A549 (cell line): ENCODE results near the gene INPP5A. TPM values are rescaled to one million over a fixed set of nuclear protein-coding genes. Genes with fewer than 3 reads are reported as not detected.

Source experiments
- ATAC-seq, 2 experiments: fragments of 200-7000 bp in 1 of 2; fragments of >200 bp in 1 of 2; cut with Nextera tagmentation in 1 of 2; cut with Tn5 transposase in 1 of 2; 3 replicates each; pipeline versions ENCODE4 v1.8.0 to v1.9.1; 2018 to 2020; ENCODE audit warnings: mild to moderate bottlenecking in 1 of 2, moderate library complexity in 1 of 2
- CTCF ChIA-PET: fragments of 300-600 bp; sonication (Branson Sonifier 250); formaldehyde crosslinking; extraction: SDS; loops from one replicate; lab custom pipeline; 2021; ENCODE audit warnings: antibody characterized with exemption, inconsistent platforms; lab: Yijun Ruan, JAX
- POLR2A ChIA-PET: fragments of 350-600 bp; formaldehyde crosslinking; extraction: SDS; loops from one replicate; lab custom pipeline; 2021; ENCODE audit warnings: antibody characterized with exemption, inconsistent platforms; lab: Yijun Ruan, JAX
- DNase-seq, 2 experiments: peaks; one replicate each; pipeline versions ENCODE4 v3.0.0 to v3.0.0-alpha.2; 2011 to 2016; ENCODE audit warnings: low read depth in 1 of 2, low spot score in 1 of 2
- FAIRE-seq: peaks from 2 replicates; lab custom pipeline; 2011; peaks lifted over from hg19 to GRCh38; lab: Jason Lieb, UNC
- H3K27ac ChIP-seq, 2 experiments: fragments of >200 bp; sonication (Bioruptor Twin); formaldehyde crosslinking; 3 replicates each; pipeline ENCODE4 v1.5.1; 2016 to 2017
- H3K4me1 ChIP-seq: fragments of >200 bp; sonication (Bioruptor Twin); formaldehyde crosslinking; 3 replicates; pipeline ENCODE4 v1.6.1; 2016
- H3K4me2 ChIP-seq: fragments of >200 bp; sonication (Bioruptor Twin); formaldehyde crosslinking; 3 replicates; pipeline ENCODE4 v1.6.1; 2016
- H3K4me3 ChIP-seq: fragments of >200 bp; sonication (Bioruptor Twin); formaldehyde crosslinking; 3 replicates; pipeline ENCODE4 v1.5.1; 2016
- H3K9me3 ChIP-seq: fragments of >200 bp; sonication (Bioruptor Twin); formaldehyde crosslinking; 3 replicates; pipeline ENCODE4 v1.6.1; 2016
- ATOH8 ChIP-seq: fragments of 250-450 bp; sonication (Bioruptor Pico); IDR thresholded peaks from 2 replicates; pipeline ENCODE4 v1.5.0; 2020; ENCODE audit warnings: low read depth, mild to moderate bottlenecking, moderate library complexity
- BHLHE40 ChIP-seq: IDR thresholded peaks from 2 replicates; pipeline ENCODE4 v1.6.1; 2012; ENCODE audit warnings: low read depth, low read length, inconsistent platforms
- CEBPB ChIP-seq, 2 experiments: fragments of >200 bp in 1 of 2; sonication (Bioruptor Twin) in 1 of 2; formaldehyde crosslinking in 1 of 2; IDR thresholded peaks; 2 replicates each; pipeline ENCODE4 v1.6.1; 2012 to 2016
- CHD2 ChIP-seq: fragments of 150-350 bp; IDR thresholded peaks from 2 replicates; pipeline ENCODE4 v1.6.1; 2014; ENCODE audit warnings: low read length; ENCODE audit not compliant: partially characterized antibody
- EHMT2 ChIP-seq: fragments of 200-600 bp; sonication (generic); IDR thresholded peaks from 2 replicates; pipeline ENCODE4 v1.6.1; 2016; ENCODE audit warnings: antibody characterized with exemption, low read depth, mild to moderate bottlenecking, moderate library complexity
- FOSB ChIP-seq: fragments of 250-450 bp; sonication (Bioruptor Pico); IDR thresholded peaks from 2 replicates; pipeline ENCODE4 v1.5.0; 2020; ENCODE audit warnings: mild to moderate bottlenecking, moderate library complexity
- FOSL2 ChIP-seq, 2 experiments: fragments of 450-650 bp in 1 of 2; fragments of >200 bp in 1 of 2; sonication (Bioruptor Twin) in 1 of 2; formaldehyde crosslinking; IDR thresholded peaks; 2 replicates each; pipeline versions ENCODE4 v1.5.0 to v1.6.1; 2016 to 2020; ENCODE audit warnings: mild to moderate bottlenecking in 1 of 2, moderate library complexity in 1 of 2
- GATA3 ChIP-seq: IDR thresholded peaks from 2 replicates; pipeline ENCODE4 v1.6.1; 2012; ENCODE audit warnings: borderline replicate concordance
- HDAC2 ChIP-seq: fragments of 200-600 bp; sonication (generic); IDR thresholded peaks from 2 replicates; pipeline ENCODE4 v1.6.1; 2016
- KDM1A ChIP-seq: fragments of 200-600 bp; sonication (generic); IDR thresholded peaks from 2 replicates; pipeline ENCODE4 v1.6.1; 2016; ENCODE audit warnings: low read depth, mild to moderate bottlenecking
- KDM5A ChIP-seq: fragments of 200-600 bp; sonication (generic); IDR thresholded peaks from 2 replicates; pipeline ENCODE4 v1.6.1; 2016; ENCODE audit warnings: antibody characterized with exemption, mild to moderate bottlenecking
- MAFK ChIP-seq: fragments of 450-650 bp; IDR thresholded peaks from 2 replicates; pipeline ENCODE4 v1.6.1; 2014; ENCODE audit not compliant: partially characterized antibody
- MAZ ChIP-seq: fragments of 150-350 bp; IDR thresholded peaks from 2 replicates; pipeline ENCODE4 v1.6.1; 2014; ENCODE audit warnings: antibody characterized with exemption, low read depth, low read length, borderline replicate concordance
- NFE2L2 ChIP-seq: fragments of 150-350 bp; conservative IDR thresholded peaks from 2 replicates; pipeline ENCODE4 v1.6.1; 2014; ENCODE audit warnings: low read length
- NR3C1 ChIP-seq: fragments of >200 bp; sonication (Bioruptor Twin); formaldehyde crosslinking; IDR thresholded peaks from 3 replicates; pipeline ENCODE4 v1.6.1; 2017
- PBX3 ChIP-seq: IDR thresholded peaks from 2 replicates; pipeline ENCODE4 v1.6.1; 2012
- PHF8 ChIP-seq: fragments of 200-600 bp; sonication (generic); IDR thresholded peaks from 2 replicates; pipeline ENCODE4 v1.6.1; 2016; ENCODE audit warnings: low read depth, mild to moderate bottlenecking, antibody characterized with exemption, moderate library complexity, borderline replicate concordance
- POLR2A ChIP-seq: IDR thresholded peaks from 2 replicates; pipeline ENCODE4 v1.6.1; 2012; ENCODE audit warnings: mild to moderate bottlenecking, low read length
- RCOR1 ChIP-seq: fragments of 150-350 bp; IDR thresholded peaks from 2 replicates; pipeline ENCODE4 v1.6.1; 2014; ENCODE audit warnings: antibody characterized with exemption, low read length, low read depth
- RFX5 ChIP-seq: fragments of 450-650 bp; IDR thresholded peaks from 2 replicates; pipeline ENCODE4 v1.7.1; 2014; ENCODE audit warnings: antibody characterized with exemption, mild to moderate bottlenecking, moderate library complexity
- SMC3 ChIP-seq: fragments of >200 bp; sonication (Bioruptor Twin); formaldehyde crosslinking; IDR thresholded peaks from 3 replicates; pipeline ENCODE4 v1.6.1; 2018; ENCODE audit warnings: inconsistent platforms
- ZFP36 ChIP-seq: fragments of 450-650 bp; IDR thresholded peaks from 2 replicates; pipeline ENCODE4 v1.6.1; 2014; ENCODE audit warnings: borderline replicate concordance; ENCODE audit not compliant: partially characterized antibody
- ZNF302 ChIP-seq: fragments of 250-450 bp; sonication (Bioruptor Pico); IDR thresholded peaks from 2 replicates; pipeline ENCODE4 v1.9.0; 2021; ENCODE audit warnings: inconsistent platforms, mild to moderate bottlenecking, moderate library complexity
- ZSCAN20 ChIP-seq: fragments of 250-450 bp; sonication (Bioruptor Pico); IDR thresholded peaks from 2 replicates; pipeline ENCODE4 v1.8.0; 2022; ENCODE audit warnings: mild to moderate bottlenecking, moderate library complexity
- WGBS: methylation state at CpG from one replicate; pipeline ENCODE4 v1.1.6; 2017; ENCODE audit errors: missing lambda C conversion rate; 5-methylcytosine and 5-hydroxymethylcytosine counted together
- polyA plus RNA-seq, 4 experiments: library from polyadenylated mRNA; depleted of rRNA in 3 of 4; stranded (reverse); fragments of >200 nt; fragmentation: RNase III in 1 of 4; extraction: RNeasy Plus Mini Kit Qiagen cat#74134 plus additional on column Dnase treatment in 1 of 4; gene quantifications; 2 replicates in 3 of 4; 3 replicates in 1 of 4; pipeline ENCODE4 v1.2.3, GENCODE V29; 2011 to 2017
- TF ChIP-seq, protein P1 (sequence below): fragments of >200 bp; sonication (Bioruptor Twin); formaldehyde crosslinking; IDR thresholded peaks from 3 replicates; pipeline ENCODE4 v1.6.1; 2016
- TF ChIP-seq, protein P2 (sequence below): fragments of >200 bp; sonication (Bioruptor Twin); formaldehyde crosslinking; IDR thresholded peaks from 2 replicates; pipeline ENCODE4 v1.6.1; 2016

The INPP5A gene
- polyA plus RNA-seq, 2 of the 4 experiments (the other 2 are of a cell fraction): 13.7 to 15.1 TPM

- Histone ChIP-seq H3K4me2 (no peak overlapping the region), H3K9me3 (no peaks in the 10 kb centered on the region), H3K27ac (no peak overlapping the region), H3K4me1 (peaks cover 11% of the 10 kb centered on the region), H3K4me3 (no peak overlapping the region)
- ATAC-seq: no peak
- DNase-seq: no peak
- ChIA-PET CTCF (interaction anchor here (0.5 to 1.8 kb wide), 2 partner anchors 14 to 160 kb away, joined by 3 to 7 read pairs; no protein-coding TSS in a partner anchor), POLR2A (no interaction called here)
- TF ChIP-seq, protein P1, sequence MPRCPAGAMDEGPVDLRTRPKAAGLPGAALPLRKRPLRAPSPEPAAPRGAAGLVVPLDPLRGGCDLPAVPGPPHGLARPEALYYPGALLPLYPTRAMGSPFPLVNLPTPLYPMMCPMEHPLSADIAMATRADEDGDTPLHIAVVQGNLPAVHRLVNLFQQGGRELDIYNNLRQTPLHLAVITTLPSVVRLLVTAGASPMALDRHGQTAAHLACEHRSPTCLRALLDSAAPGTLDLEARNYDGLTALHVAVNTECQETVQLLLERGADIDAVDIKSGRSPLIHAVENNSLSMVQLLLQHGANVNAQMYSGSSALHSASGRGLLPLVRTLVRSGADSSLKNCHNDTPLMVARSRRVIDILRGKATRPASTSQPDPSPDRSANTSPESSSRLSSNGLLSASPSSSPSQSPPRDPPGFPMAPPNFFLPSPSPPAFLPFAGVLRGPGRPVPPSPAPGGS: no peak
- no peak for TF ChIP-seq ZNF302 (CRISPR knock-in tag)
- TF ChIP-seq CEBPB (IDR thresholded peaks at IDR 0.05): no peak
- TF ChIP-seq, protein P2, sequence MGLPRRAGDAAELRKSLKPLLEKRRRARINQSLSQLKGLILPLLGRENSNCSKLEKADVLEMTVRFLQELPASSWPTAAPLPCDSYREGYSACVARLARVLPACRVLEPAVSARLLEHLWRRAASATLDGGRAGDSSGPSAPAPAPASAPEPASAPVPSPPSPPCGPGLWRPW: no peak
- no peak for TF ChIP-seq SMC3
- TF ChIP-seq MAFK: no peak
- TF ChIP-seq GATA3: no peak
- TF ChIP-seq EHMT2: no peak
- TF ChIP-seq ZSCAN20 (CRISPR knock-in tag): no peak
- TF ChIP-seq KDM1A: no peak
- TF ChIP-seq NR3C1: no peak
- no peak for TF ChIP-seq MAZ
- no peak for TF ChIP-seq FOSL2 (IDR thresholded peaks at IDR 0.05)
- no peak for TF ChIP-seq FOSL2 (CRISPR knock-in tag; IDR thresholded peaks at IDR 0.05)
- TF ChIP-seq FOSB (CRISPR knock-in tag): no peak
- TF ChIP-seq BHLHE40: no peak
- FAIRE-seq: no peak
- WGBS: 94% methylated on average over 40 of the region's 41 CpGs
Observed at GRCh38 chr10:132779549-132780294, 242.1 kb downstream of the INPP5A start.

DNA sequence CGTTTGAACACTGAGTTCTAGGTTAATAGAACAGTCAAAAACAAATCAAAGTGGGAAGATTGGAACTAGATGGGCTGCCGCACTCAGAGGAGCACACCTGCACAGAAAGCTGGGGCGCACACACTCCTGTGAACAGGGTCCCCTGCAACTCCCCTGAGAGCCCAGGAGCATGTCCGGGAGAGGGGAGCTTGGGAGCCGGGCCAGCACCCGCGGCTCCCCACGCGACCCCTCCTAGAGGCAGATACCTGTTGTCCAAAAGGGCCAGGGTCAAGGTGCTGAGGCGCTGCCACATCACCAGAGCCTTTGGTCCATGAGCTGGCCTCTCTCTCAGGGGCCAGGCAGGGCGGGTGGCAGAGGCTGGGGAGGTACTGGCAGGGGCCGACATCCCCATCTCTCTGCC lies 242.8 kb downstream of the INPP5A start:
- Histone ChIP-seq H3K4me2 (no peak overlapping the region), H3K4me1 (peaks cover 7% of the 10 kb centered on the region), H3K4me3 (no peak overlapping the region), H3K9me3 (no peaks in the 10 kb centered on the region), H3K27ac (no peak overlapping the region)
- FAIRE-seq (no peak), DNase-seq (no peak), ATAC-seq (no peak)
- TF ChIP-seq ATOH8 (CRISPR knock-in tag) (no peak), HDAC2 (no peak), SMC3 (no peak), RCOR1 (no peak), GATA3 (no peak), MAZ (no peak), RFX5 (no peak), KDM5A (no peak)
- TF ChIP-seq, protein P2: no peak
- WGBS: 75% methylated on average over 11 of the region's 12 CpGs
- ChIA-PET POLR2A (no interaction called here), CTCF (interaction anchor here (0.5 to 1.8 kb wide), 2 partner anchors 14 to 160 kb away, joined by 3 to 7 read pairs; no protein-coding TSS in a partner anchor)

DNA sequence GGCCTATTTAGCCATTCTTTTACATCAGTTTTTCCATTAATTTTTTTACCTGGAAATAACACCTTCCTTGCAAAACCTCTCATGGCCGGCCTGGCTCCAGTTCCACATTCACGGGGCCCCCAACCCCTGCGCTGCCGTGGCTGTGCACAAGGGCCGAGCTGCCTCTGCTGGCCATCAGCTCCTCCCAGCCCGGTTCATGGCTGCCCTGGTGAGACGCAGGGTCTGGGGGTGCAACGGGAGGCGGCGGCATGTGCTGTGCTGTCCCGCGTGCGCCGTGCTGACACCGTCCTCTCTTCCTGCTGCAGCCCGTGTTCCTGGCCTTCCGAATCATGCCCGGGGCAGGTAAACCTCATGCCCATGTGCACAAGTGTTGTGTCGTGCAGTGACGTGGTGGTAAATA lies 244.0 kb downstream of the INPP5A start:
- ATAC-seq (no peak), FAIRE-seq (no peak), DNase-seq (no peak)
- TF ChIP-seq NFE2L2 (no peak), RCOR1 (no peak), PBX3 (no peak), FOSB (CRISPR knock-in tag) (no peak), HDAC2 (no peak), NR3C1 (no peak), POLR2A (no peak), ZFP36 (no peak), CHD2 (no peak), PHF8 (no peak), EHMT2 (no peak)
- Histone ChIP-seq H3K9me3 (no peaks in the 10 kb centered on the region), H3K4me3 (no peak overlapping the region), H3K27ac (no peak overlapping the region), H3K4me2 (no peak overlapping the region), H3K4me1 (peaks cover 10% of the 10 kb centered on the region; the same call in 2 of the 3 replicates)
- ChIA-PET POLR2A (no interaction called here), CTCF (interaction anchor here (0.8 kb wide), 1 partner anchor 127 kb away, joined by 3 read pairs; no protein-coding TSS in a partner anchor)
- whole genome bisulfite sequencing: 90% methylated on average over 11 of the region's 20 CpGs
